Measurements from ENCODE around the gene PRSS38. TPM values are rescaled to one million over a fixed set of nuclear protein-coding genes. Genes with fewer than 3 reads are reported as not detected.

PRSS38 gene
- total RNA-seq, 1 experiment from 2014 or later: not detected

Other genes with a start within 250 kb of the PRSS38 start
- gene JMJD4, start 80.4 kb upstream of the PRSS38 start, total RNA-seq (2014; rRNA removed; shearing (Covaris generic)): 33.6 and 38.2 TPM in 2 replicates
- gene SNAP47, start 80.2 kb upstream of the PRSS38 start, total RNA-seq (2014; rRNA removed; shearing (Covaris generic)): 29.3 and 31.5 TPM in 2 replicates
- not detected in 2 replicates for gene WNT9A, start 132.3 kb downstream of the PRSS38 start, total RNA-seq (2014; rRNA removed; shearing (Covaris generic))
- not detected in 2 replicates for gene WNT3A, start 191.3 kb downstream of the PRSS38 start, total RNA-seq (2014; rRNA removed; shearing (Covaris generic))